A673 (cell line): Measurements from ENCODE around the gene AHDC1. TPM values are rescaled to one million over a fixed set of nuclear protein-coding genes. Genes with fewer than 3 reads are reported as not detected.

Experiments
- Bru-seq: library from RNA; stranded (reverse); fragments of 400-500 nt; gene quantifications from one replicate; lab custom pipeline; 2021; lab: Mats Ljungman, UMichigan
- BruChase-seq, 2 experiments: library from RNA; stranded (reverse); fragments of 400-500 nt; gene quantifications; one replicate each; lab custom pipeline; 2021; lab: Mats Ljungman, UMichigan
- BruUV-seq: library from RNA; stranded (reverse); fragments of 400-500 nt; replicated peaks from 2 replicates; lab custom pipeline; 2021; lab: Mats Ljungman, UMichigan
- CTCF ChIA-PET: fragments of 300-600 bp; sonication (Branson Sonifier 250); formaldehyde crosslinking; loops from one replicate; lab custom pipeline; 2022; ENCODE audit warnings: antibody characterized with exemption; lab: Charles Lee
- POLR2A ChIA-PET: fragments of 300-600 bp; sonication (Branson Sonifier 250); formaldehyde crosslinking; loops from one replicate; lab custom pipeline; 2022; ENCODE audit warnings: antibody characterized with exemption; ENCODE audit not compliant: low non-redundant PET; lab: Charles Lee
- DNase-seq: peaks from one replicate; pipeline ENCODE4 v3.0.0-alpha.2; 2015; ENCODE audit warnings: low spot score
- H3K27ac ChIP-seq: fragments of 200-600 bp; sonication (generic); 2 replicates; pipeline ENCODE4 v1.5.1; 2016; ENCODE audit warnings: mixed run types, low read depth, mild to moderate bottlenecking, mixed read lengths, antibody characterized with exemption, low read length; ENCODE audit not compliant: poor library complexity, severe bottlenecking
- H3K27me3 ChIP-seq: fragments of 200-600 bp; sonication (generic); replicated peaks from 2 replicates; pipeline ENCODE4 v1.6.1; 2017; ENCODE audit warnings: mixed run types, low read depth, mild to moderate bottlenecking, mixed read lengths, antibody characterized with exemption, low read length; ENCODE audit not compliant: insufficient read depth, poor library complexity
- H3K36me3 ChIP-seq: fragments of 200-600 bp; sonication (generic); 2 replicates; pipeline ENCODE4 v1.6.1; 2016; ENCODE audit warnings: mixed run types, mild to moderate bottlenecking, mixed read lengths, antibody characterized with exemption, low read length; ENCODE audit not compliant: insufficient read depth, poor library complexity, severe bottlenecking
- H3K4me1 ChIP-seq: fragments of 200-600 bp; sonication (generic); 2 replicates; pipeline ENCODE4 v1.6.1; 2017; ENCODE audit warnings: mixed run types, mild to moderate bottlenecking, mixed read lengths, antibody characterized with exemption, low read length; ENCODE audit not compliant: insufficient read depth, poor library complexity, severe bottlenecking
- H3K4me3 ChIP-seq: fragments of 200-600 bp; sonication (generic); 2 replicates; pipeline ENCODE4 v1.5.1; 2016; ENCODE audit warnings: low read depth, mixed run types, mild to moderate bottlenecking, mixed read lengths, low read length; ENCODE audit not compliant: poor library complexity, severe bottlenecking
- H3K9me3 ChIP-seq: fragments of 200-600 bp; sonication (generic); 2 replicates; pipeline ENCODE4 v1.6.1; 2016; ENCODE audit warnings: mixed run types, low read depth, mild to moderate bottlenecking, mixed read lengths, antibody characterized with exemption, low read length; ENCODE audit not compliant: poor library complexity, severe bottlenecking
- EZH2 ChIP-seq: fragments of 200-600 bp; sonication (generic); IDR thresholded peaks from 2 replicates; pipeline ENCODE4 v1.6.1; 2017; ENCODE audit warnings: borderline replicate concordance, low read depth, mild to moderate bottlenecking, mixed read lengths, antibody characterized with exemption, low read length; ENCODE audit not compliant: poor library complexity, severe bottlenecking
- intact Hi-C: fragments of 100-400 bp; cut with micrococcal nuclease; formaldehyde crosslinking; loops from one replicate; pipeline ENCODE4 v1.10.0; 2022; ENCODE audit not compliant: unreplicated experiment
- long read RNA-seq: library from polyadenylated mRNA; stranded (forward); transcript quantifications from one replicate; pipeline ENCODE4 v2.0.0, GENCODE V29; 2022
- total RNA-seq: library from RNA; stranded (reverse); gene quantifications from 2 replicates; pipeline ENCODE4 v1.2.3, GENCODE V29; 2021
- TF ChIP-seq, protein P1 (sequence below): fragments of 300-800, 200-600 bp; sonication (generic); conservative IDR thresholded peaks from 2 replicates; pipeline ENCODE4 v1.5.1; 2017; ENCODE audit warnings: low read depth, mild to moderate bottlenecking, antibody characterized with exemption, low read length, moderate library complexity, mixed read lengths

AHDC1 gene, protein sequence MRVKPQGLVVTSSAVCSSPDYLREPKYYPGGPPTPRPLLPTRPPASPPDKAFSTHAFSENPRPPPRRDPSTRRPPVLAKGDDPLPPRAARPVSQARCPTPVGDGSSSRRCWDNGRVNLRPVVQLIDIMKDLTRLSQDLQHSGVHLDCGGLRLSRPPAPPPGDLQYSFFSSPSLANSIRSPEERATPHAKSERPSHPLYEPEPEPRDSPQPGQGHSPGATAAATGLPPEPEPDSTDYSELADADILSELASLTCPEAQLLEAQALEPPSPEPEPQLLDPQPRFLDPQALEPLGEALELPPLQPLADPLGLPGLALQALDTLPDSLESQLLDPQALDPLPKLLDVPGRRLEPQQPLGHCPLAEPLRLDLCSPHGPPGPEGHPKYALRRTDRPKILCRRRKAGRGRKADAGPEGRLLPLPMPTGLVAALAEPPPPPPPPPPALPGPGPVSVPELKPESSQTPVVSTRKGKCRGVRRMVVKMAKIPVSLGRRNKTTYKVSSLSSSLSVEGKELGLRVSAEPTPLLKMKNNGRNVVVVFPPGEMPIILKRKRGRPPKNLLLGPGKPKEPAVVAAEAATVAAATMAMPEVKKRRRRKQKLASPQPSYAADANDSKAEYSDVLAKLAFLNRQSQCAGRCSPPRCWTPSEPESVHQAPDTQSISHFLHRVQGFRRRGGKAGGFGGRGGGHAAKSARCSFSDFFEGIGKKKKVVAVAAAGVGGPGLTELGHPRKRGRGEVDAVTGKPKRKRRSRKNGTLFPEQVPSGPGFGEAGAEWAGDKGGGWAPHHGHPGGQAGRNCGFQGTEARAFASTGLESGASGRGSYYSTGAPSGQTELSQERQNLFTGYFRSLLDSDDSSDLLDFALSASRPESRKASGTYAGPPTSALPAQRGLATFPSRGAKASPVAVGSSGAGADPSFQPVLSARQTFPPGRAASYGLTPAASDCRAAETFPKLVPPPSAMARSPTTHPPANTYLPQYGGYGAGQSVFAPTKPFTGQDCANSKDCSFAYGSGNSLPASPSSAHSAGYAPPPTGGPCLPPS (N-terminal part only)
- total RNA-seq = 33.2 and 34.2 TPM in 2 replicates
- percentile 60 among the genes with signal in this experiment for Bru-seq, nascent RNA
- BruChase-seq, experiment 1, labeled RNA remaining after a 2-hour chase = percentile 71 among the genes with signal in this experiment
- percentile 77 among the genes with signal in this experiment for BruChase-seq, experiment 2, labeled RNA remaining after a 6-hour chase
- long read RNA-seq, partial matches to known transcripts = 7 of 13 reads
- long read RNA-seq, other reads (novel, unspliced or antisense) = 6 of 13 reads

DNA sequence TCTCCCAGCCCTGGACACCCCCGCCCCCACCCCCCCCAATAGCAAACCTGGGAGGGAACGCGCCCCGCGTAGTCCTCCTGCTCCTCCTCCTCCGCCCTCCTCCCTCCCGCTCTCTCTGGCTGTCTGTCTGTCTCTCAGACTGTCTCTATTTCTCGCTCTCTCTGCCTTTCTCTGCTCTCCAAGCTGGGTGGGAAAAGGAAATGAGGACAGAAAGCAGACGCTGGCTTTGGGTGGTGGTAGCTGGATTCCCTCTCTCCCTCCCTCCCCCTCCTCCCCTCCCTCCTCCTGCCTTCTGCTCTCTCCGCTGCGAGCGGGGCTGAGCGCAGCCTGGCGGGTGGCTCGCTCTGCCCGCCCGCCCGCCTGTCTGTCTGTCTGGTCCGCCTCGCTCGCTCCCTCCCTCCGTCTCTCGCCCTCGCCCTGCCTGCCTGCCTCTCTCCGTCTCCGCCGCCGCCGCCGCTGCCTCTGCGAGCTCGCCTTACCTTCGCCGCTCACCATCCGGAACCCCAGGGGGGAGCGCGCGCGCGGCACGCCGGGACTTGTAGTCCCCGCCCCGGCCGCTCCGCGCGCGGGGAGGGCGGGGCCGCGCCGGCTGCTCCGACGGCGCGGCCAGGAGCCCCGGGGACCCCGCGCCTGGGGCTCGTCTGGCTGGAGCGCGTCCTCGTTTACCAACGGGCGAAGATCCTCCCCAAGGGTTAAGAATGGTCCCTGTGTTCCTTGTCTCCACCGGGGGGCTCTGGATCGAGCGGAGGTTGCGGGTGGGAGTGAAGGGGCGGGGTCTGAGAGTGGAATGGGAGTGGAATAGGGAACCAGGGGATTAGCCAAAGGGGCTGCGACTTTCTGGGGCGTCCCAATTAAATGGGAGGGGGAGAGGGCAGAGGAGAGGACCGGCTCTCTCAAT lies at the start of gene AHDC1:
Gene AHDC1 (minus strand): TSS at position 464 of the 898 bp plus-strand sequence. CDS start 52,029 bp downstream, outside the sequence.
- no TSS peak for BruUV-seq
- CTCF ChIA-PET = interaction anchor here (0.6 to 1.6 kb wide), 10 partner anchors 47 to 1133 kb away, joined by 3 to 16 read pairs (median 5); partner anchors contain the start of gene YTHDF2
- peak; percentile 96 for DNase-seq
- no peaks in the 10 kb centered on the region for H3K36me3 ChIP-seq
- intact Hi-C loops = no loop called here
- no peak for TF ChIP-seq EZH2
- TF ChIP-seq, protein P1, sequence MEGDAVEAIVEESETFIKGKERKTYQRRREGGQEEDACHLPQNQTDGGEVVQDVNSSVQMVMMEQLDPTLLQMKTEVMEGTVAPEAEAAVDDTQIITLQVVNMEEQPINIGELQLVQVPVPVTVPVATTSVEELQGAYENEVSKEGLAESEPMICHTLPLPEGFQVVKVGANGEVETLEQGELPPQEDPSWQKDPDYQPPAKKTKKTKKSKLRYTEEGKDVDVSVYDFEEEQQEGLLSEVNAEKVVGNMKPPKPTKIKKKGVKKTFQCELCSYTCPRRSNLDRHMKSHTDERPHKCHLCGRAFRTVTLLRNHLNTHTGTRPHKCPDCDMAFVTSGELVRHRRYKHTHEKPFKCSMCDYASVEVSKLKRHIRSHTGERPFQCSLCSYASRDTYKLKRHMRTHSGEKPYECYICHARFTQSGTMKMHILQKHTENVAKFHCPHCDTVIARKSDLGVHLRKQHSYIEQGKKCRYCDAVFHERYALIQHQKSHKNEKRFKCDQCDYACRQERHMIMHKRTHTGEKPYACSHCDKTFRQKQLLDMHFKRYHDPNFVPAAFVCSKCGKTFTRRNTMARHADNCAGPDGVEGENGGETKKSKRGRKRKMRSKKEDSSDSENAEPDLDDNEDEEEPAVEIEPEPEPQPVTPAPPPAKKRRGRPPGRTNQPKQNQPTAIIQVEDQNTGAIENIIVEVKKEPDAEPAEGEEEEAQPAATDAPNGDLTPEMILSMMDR = no peak
- peak within 1 kb of the TSS; percentile 87 for H3K27ac ChIP-seq
- no peaks in the 10 kb centered on the region for H3K27me3 ChIP-seq
- no peaks in the 10 kb centered on the region for H3K9me3 ChIP-seq
- POLR2A ChIA-PET = interaction anchor here (0.6 to 0.7 kb wide), 3 partner anchors 34 to 271 kb away, joined by 4 to 20 read pairs (median 5); no protein-coding TSS in a partner anchor
- peak within 1 kb of the TSS; percentile 87 for H3K4me3 ChIP-seq
- H3K4me1 ChIP-seq = peaks cover 50% of the 10 kb centered on the region

DNA sequence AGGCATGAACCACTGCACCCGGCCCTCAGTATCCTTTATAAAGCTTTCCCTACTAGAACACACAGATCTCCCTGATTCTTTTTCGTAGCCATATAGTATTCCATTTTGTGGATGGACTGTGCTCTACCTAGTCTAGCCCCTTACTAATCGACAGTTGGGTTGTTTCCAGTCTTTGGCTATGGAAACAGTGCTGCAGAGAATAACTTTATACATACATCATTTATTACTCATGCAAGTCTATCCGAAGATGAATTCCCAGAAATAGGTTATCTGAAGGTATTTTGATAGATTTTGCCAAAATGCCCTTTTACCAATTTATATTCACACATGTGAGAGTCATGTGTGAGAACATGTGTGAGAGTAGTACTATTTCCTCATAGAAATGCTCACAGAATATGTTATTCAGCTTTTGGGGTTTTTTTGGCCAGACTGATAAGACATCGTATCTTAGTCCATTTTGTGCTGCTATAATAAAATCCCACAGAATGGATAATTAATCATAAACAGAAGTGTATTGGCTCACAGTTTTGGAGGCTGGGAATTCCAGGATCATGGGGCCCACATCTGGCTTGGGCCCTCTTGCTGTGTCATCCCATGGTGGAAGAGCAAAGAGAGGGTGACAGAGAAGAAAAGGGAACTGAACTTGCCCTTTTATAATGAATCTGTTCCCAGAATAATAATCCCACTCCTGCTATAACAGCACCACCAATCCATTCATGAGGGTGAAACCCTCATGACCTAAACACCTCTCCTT lies 48.3 kb upstream of the AHDC1 start:
- H3K36me3 ChIP-seq = no peaks in the 10 kb centered on the region
- H3K4me3 ChIP-seq = no peak overlapping the region
- H3K27ac ChIP-seq = no peak overlapping the region
- no peak for TF ChIP-seq EZH2
- TF ChIP-seq, protein P1 = no peak
- H3K4me1 ChIP-seq = peaks cover 9% of the 10 kb centered on the region
- CTCF ChIA-PET = no interaction called here
- POLR2A ChIA-PET = no interaction called here
- intact Hi-C loops = no loop called here
- DNase-seq = no peak
- H3K27me3 ChIP-seq = no peaks in the 10 kb centered on the region
- no TSS peak for BruUV-seq
- H3K9me3 ChIP-seq = no peaks in the 10 kb centered on the region
